Prostate gland (tissue), 2 donors: ENCODE data around the gene GPSM1.

Source experiments
- CTCF ChIP-seq, 4 experiments: fragments of 200-600 bp in 2 of 4; fragments of 450-650 bp in 2 of 4; sonication (generic) in 2 of 4; IDR thresholded peaks; 1 replicate in 3 of 4; 2 replicates in 1 of 4; pipeline ENCODE4 v1.5.1; 2016 to 2019; ENCODE audit warnings: antibody characterized with exemption in 4 of 4, mild to moderate bottlenecking in 2 of 4, moderate library complexity in 2 of 4
- POLR2A ChIP-seq: fragments of 450-650 bp; IDR thresholded peaks from one replicate; pipeline ENCODE4 v1.6.1; 2016; ENCODE audit warnings: antibody characterized with exemption, mild to moderate bottlenecking

- TF ChIP-seq POLR2A (no peak), CTCF (IDR thresholded peaks at IDR 0.05) (no peak)
These were observed 13.2 kb downstream of the GPSM1 start for GRCh38 chr9:136340356-136341041.
